Calu3 (cell line): Measurements from ENCODE around the gene ROGDI. TPM values are rescaled to one million over a fixed set of nuclear protein-coding genes. Genes with fewer than 3 reads are reported as not detected.

ENCODE experiments used
- BruUV-seq: library from RNA; stranded (reverse); fragments of 400-500 nt; replicated peaks from 2 replicates; lab custom pipeline; 2021; lab: Mats Ljungman, UMichigan
- CTCF ChIA-PET: fragments of 300-600 bp; sonication (Branson Sonifier 250); formaldehyde crosslinking; loops from one replicate; lab custom pipeline; 2022; ENCODE audit warnings: antibody characterized with exemption; lab: Charles Lee
- DNase-seq: peaks from one replicate; pipeline ENCODE4 v3.0.0; 2022
- H3K27ac Mint-ChIP-seq: one replicate; pipeline ENCODE4 v1.8.0; 2022; ENCODE audit warnings: mixed read lengths; ENCODE audit not compliant: unreplicated experiment
- H3K27me3 Mint-ChIP-seq: one replicate; pipeline ENCODE4 v1.8.0; 2022; ENCODE audit warnings: mixed read lengths; ENCODE audit not compliant: unreplicated experiment
- H3K36me3 Mint-ChIP-seq: one replicate; pipeline ENCODE4 v1.8.0; 2022; ENCODE audit warnings: mild to moderate bottlenecking, moderate library complexity, mixed read lengths; ENCODE audit not compliant: insufficient read depth, unreplicated experiment
- H3K4me1 Mint-ChIP-seq: one replicate; pipeline ENCODE4 v1.8.0; 2022; ENCODE audit warnings: mild to moderate bottlenecking, low read depth, mixed read lengths; ENCODE audit not compliant: unreplicated experiment
- H3K4me3 Mint-ChIP-seq: one replicate; pipeline ENCODE4 v1.8.0; 2022; ENCODE audit warnings: mild to moderate bottlenecking, low read depth, moderate library complexity, mixed read lengths; ENCODE audit not compliant: unreplicated experiment
- H3K9me3 Mint-ChIP-seq: one replicate; pipeline ENCODE4 v1.8.0; 2022; ENCODE audit warnings: low read depth, mixed read lengths; ENCODE audit not compliant: unreplicated experiment
- CTCF ChIP-seq: fragments of 200-600 bp; IDR thresholded peaks from one replicate; pipeline ENCODE4 v1.8.0; 2022; ENCODE audit warnings: antibody characterized with exemption; ENCODE audit not compliant: unreplicated experiment
- intact Hi-C: fragments of 100-400 bp; cut with micrococcal nuclease; formaldehyde crosslinking; loops from one replicate; pipeline ENCODE4 v1.10.0; 2022; ENCODE audit not compliant: unreplicated experiment
- total RNA-seq: library from RNA; stranded (reverse); gene quantifications from 2 replicates; pipeline ENCODE4 v1.2.3, GENCODE V29; 2022

ROGDI gene
- total RNA-seq, 1 experiment from 2014 or later, result 20.8 TPM

GRCh38 chr16:4755687-4756086, 46.7 kb downstream of the ROGDI start:
- no TSS peak for BruUV-seq
- intact Hi-C loops, result no loop called here
- CTCF ChIA-PET, result no interaction called here
- peaks cover 3% of the 10 kb centered on the region for H3K9me3 Mint-ChIP-seq
- no peaks in the 10 kb centered on the region for H3K4me1 Mint-ChIP-seq
- H3K27me3 Mint-ChIP-seq, result no peaks in the 10 kb centered on the region
- TF ChIP-seq CTCF, result no peak
- DNase-seq, result no peak
- no peak overlapping the region for H3K27ac Mint-ChIP-seq
- peaks cover 64% of the 10 kb centered on the region for H3K36me3 Mint-ChIP-seq
- no peak overlapping the region for H3K4me3 Mint-ChIP-seq

- CTCF ChIA-PET, result no interaction called here
- H3K9me3 Mint-ChIP-seq, result peaks cover 3% of the 10 kb centered on the region
Observed at GRCh38 chr16:4754865-4755264, 47.6 kb downstream of the ROGDI start.

GRCh38 chr16:4753227-4753626, 49.2 kb downstream of the ROGDI start:
- no peak for DNase-seq
- peaks cover 3% of the 10 kb centered on the region for H3K9me3 Mint-ChIP-seq
- no peaks in the 10 kb centered on the region for H3K27me3 Mint-ChIP-seq
- no peak overlapping the region for H3K27ac Mint-ChIP-seq
- no peak for TF ChIP-seq CTCF
- intact Hi-C loops, result no loop called here
- no peak overlapping the region for H3K4me3 Mint-ChIP-seq
- H3K4me1 Mint-ChIP-seq, result no peaks in the 10 kb centered on the region
- BruUV-seq, result no TSS peak
- CTCF ChIA-PET, result no interaction called here
- H3K36me3 Mint-ChIP-seq, result peaks cover 65% of the 10 kb centered on the region

More at GRCh38 chr16:4754865-4755264, 47.6 kb downstream of the ROGDI start:
- no peak for DNase-seq
- Mint-ChIP-seq H3K4me1 (no peaks in the 10 kb centered on the region), H3K27me3 (no peaks in the 10 kb centered on the region), H3K27ac (no peak overlapping the region), H3K4me3 (no peak overlapping the region), H3K36me3 (peaks cover 66% of the 10 kb centered on the region)
- no TSS peak for BruUV-seq
- no peak for TF ChIP-seq CTCF
- intact Hi-C loops, result no loop called here

GRCh38 chr16:4752351-4753100, 49.9 kb downstream of the ROGDI start:
- Mint-ChIP-seq H3K4me1 (no peaks in the 10 kb centered on the region), H3K27ac (no peak overlapping the region), H3K4me3 (no peak overlapping the region), H3K9me3 (peaks cover 3% of the 10 kb centered on the region), H3K27me3 (no peaks in the 10 kb centered on the region), H3K36me3 (peaks cover 62% of the 10 kb centered on the region)
- no TSS peak for BruUV-seq
- no peak for DNase-seq
- intact Hi-C loops, result no loop called here
- CTCF ChIA-PET, result no interaction called here
- TF ChIP-seq CTCF, result no peak
